A549 treated with AZD9567 at 1 μM for 4 hours (cell line): ENCODE results near the gene ZCCHC7. TPM values are rescaled to one million over a fixed set of nuclear protein-coding genes. Genes with fewer than 3 reads are reported as not detected.

Source experiments
- total RNA-seq: library from RNA; stranded (reverse); fragments of 200-300 nt; extraction: Qiagen RNA extraction; gene quantifications from 5 replicates; pipeline ENCODE4 v1.2.3, GENCODE V29; 2022; ENCODE audit not compliant: insufficient read depth

ZCCHC7 gene
- total RNA-seq: 11.1 to 14.6 TPM (median 12.4 TPM) in 5 replicates

GRCh38 chr9:37119907-37120842 lies at the start of gene ZCCHC7:
ZCCHC7 (plus strand) TSS chr9:37120574.

Other genes with a start within 250 kb of the ZCCHC7 start
- 0.02 to 0.05 TPM (median 0.03 TPM) in 3 of 5 replicates, not detected in the others for gene PAX5, start 86.3 kb upstream of the ZCCHC7 start, total RNA-seq